Stimulated activated CD4-positive, alpha-beta T cell treated with anti-CD3 and anti-CD28 coated beads, Interleukin-2, amount 100 ng/mL, for 24 hours (primary cell): Measurements from ENCODE around the gene CD37.
A peak's percentile ranks its signal among the peaks of the same experiment; 100 is the strongest.

Source experiments
- DNase-seq, 2 donors: peaks; one replicate each; pipeline ENCODE4 v3.0.0-alpha.2; 2020

CD37 gene

GRCh38 chr19:49383599-49383998 lies 48.4 kb downstream of the CD37 start:
- DNase-seq, result no peak

GRCh38 chr19:49387936-49388372 lies 52.7 kb downstream of the CD37 start, which contains the start of gene KASH5:
TSS of gene KASH5 (plus strand) at chr19:49388249. CDS start at chr19:49390884, 2,635 bp downstream.
- peak; percentile 76 to 91 for DNase-seq

- no peak for DNase-seq
Observed at GRCh38 chr19:49389406-49389805, 54.2 kb downstream of the CD37 start.
